ENCODE measurements around the gene LIPC.

DNA sequence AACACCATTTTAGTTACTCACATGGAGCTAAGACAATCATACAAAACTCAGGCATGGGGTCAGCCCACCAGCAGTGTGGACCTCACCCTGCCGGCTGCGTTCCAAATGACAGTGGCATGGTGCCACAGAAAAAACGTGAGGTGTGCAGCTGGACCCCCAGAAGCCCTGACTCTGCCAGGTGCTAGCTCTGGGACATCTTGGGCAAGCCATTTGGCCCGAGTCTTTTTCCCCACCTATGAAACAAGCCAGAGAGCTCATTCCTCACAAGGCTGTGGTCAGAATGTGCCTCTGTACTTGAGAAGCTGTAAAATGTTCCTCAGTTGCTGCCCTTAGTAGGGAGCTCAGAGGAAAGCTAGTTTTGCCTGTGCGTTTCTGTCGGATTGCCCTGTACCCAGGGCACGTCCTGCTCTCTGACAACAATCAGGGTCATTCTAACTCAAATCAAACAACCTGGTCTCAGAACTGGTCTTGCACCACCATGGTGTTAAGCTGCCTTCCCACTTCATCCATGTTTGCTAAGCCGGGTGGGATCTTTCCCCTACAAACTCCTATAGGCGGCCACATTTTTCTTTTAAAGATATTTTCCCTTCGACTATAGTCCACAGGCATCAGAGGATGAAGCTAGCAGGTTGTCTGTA lies 44.9 kb downstream of the LIPC start:
- TF ChIP-seq, protein P1, sequence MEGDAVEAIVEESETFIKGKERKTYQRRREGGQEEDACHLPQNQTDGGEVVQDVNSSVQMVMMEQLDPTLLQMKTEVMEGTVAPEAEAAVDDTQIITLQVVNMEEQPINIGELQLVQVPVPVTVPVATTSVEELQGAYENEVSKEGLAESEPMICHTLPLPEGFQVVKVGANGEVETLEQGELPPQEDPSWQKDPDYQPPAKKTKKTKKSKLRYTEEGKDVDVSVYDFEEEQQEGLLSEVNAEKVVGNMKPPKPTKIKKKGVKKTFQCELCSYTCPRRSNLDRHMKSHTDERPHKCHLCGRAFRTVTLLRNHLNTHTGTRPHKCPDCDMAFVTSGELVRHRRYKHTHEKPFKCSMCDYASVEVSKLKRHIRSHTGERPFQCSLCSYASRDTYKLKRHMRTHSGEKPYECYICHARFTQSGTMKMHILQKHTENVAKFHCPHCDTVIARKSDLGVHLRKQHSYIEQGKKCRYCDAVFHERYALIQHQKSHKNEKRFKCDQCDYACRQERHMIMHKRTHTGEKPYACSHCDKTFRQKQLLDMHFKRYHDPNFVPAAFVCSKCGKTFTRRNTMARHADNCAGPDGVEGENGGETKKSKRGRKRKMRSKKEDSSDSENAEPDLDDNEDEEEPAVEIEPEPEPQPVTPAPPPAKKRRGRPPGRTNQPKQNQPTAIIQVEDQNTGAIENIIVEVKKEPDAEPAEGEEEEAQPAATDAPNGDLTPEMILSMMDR (optimal IDR thresholded peaks at IDR 0.05 in 1 of 3, IDR thresholded peaks at IDR 0.05 in 1 of 3, conservative IDR thresholded peaks at IDR 0.05 in 1 of 3; ENCODE audit: extremely low read depth in 1 of 3, insufficient read depth in 2 of 3, low read length in 3 of 3): no peak
- TF ChIP-seq EZH2 (IDR thresholded peaks at IDR 0.05; ENCODE audit: low read length): no peak
